Spinal cord (tissue), 10 donors: ENCODE results near the gene IRF8. TPM values are rescaled to one million over a fixed set of nuclear protein-coding genes. Genes with fewer than 3 reads are reported as not detected.

Source experiments
- DNase-seq, 6 donors: peaks; one replicate each; pipeline versions ENCODE4 v3.0.0 to v3.0.0-alpha.2; 2013 to 2015; ENCODE audit warnings: low spot score in 6 of 6, low read depth in 4 of 6
- H3K27ac ChIP-seq: one replicate; pipeline ENCODE4 v1.5.1; 2013; ENCODE audit warnings: low read depth, low read length, control low read depth
- H3K27me3 ChIP-seq: one replicate; pipeline ENCODE4 v1.6.1; 2013; ENCODE audit warnings: low read length; ENCODE audit not compliant: control insufficient read depth, insufficient read depth
- H3K36me3 ChIP-seq: one replicate; pipeline ENCODE4 v1.6.1; 2013; ENCODE audit warnings: low read length; ENCODE audit not compliant: control insufficient read depth, insufficient read depth
- H3K4me1 ChIP-seq: one replicate; pipeline ENCODE4 v1.6.1; 2013; ENCODE audit warnings: low read length; ENCODE audit not compliant: control insufficient read depth, insufficient read depth
- H3K4me3 ChIP-seq: one replicate; pipeline ENCODE4 v1.5.1; 2013; ENCODE audit warnings: low read depth, low read length, control low read depth
- H3K9me3 ChIP-seq: one replicate; pipeline ENCODE4 v1.6.1; 2013; ENCODE audit warnings: low read length; ENCODE audit not compliant: control insufficient read depth, insufficient read depth
- WGBS: methylation state at CpG from one replicate; pipeline ENCODE4 v1.1.5; 2013; ENCODE audit warnings: missing lambda C conversion rate; ENCODE audit not compliant: insufficient coverage; 5-methylcytosine and 5-hydroxymethylcytosine counted together
- polyA plus RNA-seq, 2 donors: library from polyadenylated mRNA; unstranded; fragments of 120-200 nt; gene quantifications; one replicate each; pipeline ENCODE4 v1.2.1, GENCODE V29; 2013; ENCODE audit not compliant: insufficient read length in 2 of 2
- total RNA-seq, 2 donors: library from RNA; depleted of rRNA in 1 of 2; stranded (reverse); fragments of 120-200 nt in 1 of 2; fragments of >200 nt in 1 of 2; gene quantifications; one replicate each; pipeline versions ENCODE4 v1.2.3 to v1.2.4, GENCODE V29; 2013 to 2014
- donor health status: healthy.

IRF8 gene
- total and polyA plus RNA-seq, 4 donors, result 9.0 to 20.5 (median 15.2) TPM

- Histone ChIP-seq H3K27me3 (no peaks in the 10 kb centered on the region), H3K4me3 (no peak overlapping the region), H3K27ac (no peak overlapping the region), H3K36me3 (peaks cover 8% of the 10 kb centered on the region), H3K9me3 (no peaks in the 10 kb centered on the region), H3K4me1 (peaks cover 11% of the 10 kb centered on the region)
- 58% methylated on average over 4 of the region's 6 CpGs for WGBS
- no peak for DNase-seq
These were observed 19.0 kb downstream of the IRF8 start for GRCh38 chr16:85917959-85918358.

GRCh38 chr16:85918436-85918835 is 19.5 kb downstream of the IRF8 start:
- no peak overlapping the region for H3K4me3 ChIP-seq
- WGBS, result 95% methylated on average over 30 of the region's 30 CpGs
- H3K9me3 ChIP-seq, result no peaks in the 10 kb centered on the region
- no peak overlapping the region for H3K27ac ChIP-seq
- DNase-seq, result no peak
- H3K4me1 ChIP-seq, result peaks cover 6% of the 10 kb centered on the region
- no peaks in the 10 kb centered on the region for H3K27me3 ChIP-seq
- H3K36me3 ChIP-seq, result peaks cover 8% of the 10 kb centered on the region

- no peaks in the 10 kb centered on the region for H3K9me3 ChIP-seq
- 81% methylated on average over 22 of the region's 29 CpGs for WGBS
- peaks cover 8% of the 10 kb centered on the region for H3K36me3 ChIP-seq
- H3K4me1 ChIP-seq, result no peaks in the 10 kb centered on the region
- H3K4me3 ChIP-seq, result no peak overlapping the region
- no peaks in the 10 kb centered on the region for H3K27me3 ChIP-seq
- no peak overlapping the region for H3K27ac ChIP-seq
- no peak for DNase-seq
These were observed 20.6 kb downstream of the IRF8 start for GRCh38 chr16:85919271-85920267.

GRCh38 chr16:85921026-85921425 is 22.1 kb downstream of the IRF8 start:
- Histone ChIP-seq H3K27me3 (no peaks in the 10 kb centered on the region), H3K4me3 (no peak overlapping the region)
- 95% methylated on average over 14 of the region's 14 CpGs for WGBS

GRCh38 chr16:85923153-85924021 is 24.4 kb downstream of the IRF8 start:
- no peaks in the 10 kb centered on the region for H3K9me3 ChIP-seq
- H3K4me3 ChIP-seq, result no peak overlapping the region
- no peak overlapping the region for H3K27ac ChIP-seq
- no peak for DNase-seq
- WGBS, result 93% methylated on average over 19 of the region's 24 CpGs
- H3K36me3 ChIP-seq, result peaks cover 5% of the 10 kb centered on the region
- H3K27me3 ChIP-seq, result peaks cover 2% of the 10 kb centered on the region
- peaks cover 4% of the 10 kb centered on the region for H3K4me1 ChIP-seq

More at GRCh38 chr16:85921026-85921425, 22.1 kb downstream of the IRF8 start:
- no peaks in the 10 kb centered on the region for H3K9me3 ChIP-seq
- DNase-seq, result no peak
- H3K36me3 ChIP-seq, result peaks cover 8% of the 10 kb centered on the region
- no peak overlapping the region for H3K27ac ChIP-seq
- no peaks in the 10 kb centered on the region for H3K4me1 ChIP-seq

- H3K36me3 ChIP-seq, result peaks cover 2% of the 10 kb centered on the region
- peaks cover 2% of the 10 kb centered on the region for H3K27me3 ChIP-seq
- no peaks in the 10 kb centered on the region for H3K9me3 ChIP-seq
- no peak for DNase-seq
- WGBS, result 71% methylated on average over 1 of the region's 3 CpGs
- no peak overlapping the region for H3K4me3 ChIP-seq
- H3K27ac ChIP-seq, result no peak overlapping the region
- peaks cover 7% of the 10 kb centered on the region for H3K4me1 ChIP-seq
These were observed 25.7 kb downstream of the IRF8 start for GRCh38 chr16:85924675-85925074.

GRCh38 chr16:85926370-85926769 is 27.4 kb downstream of the IRF8 start:
- no peaks in the 10 kb centered on the region for H3K9me3 ChIP-seq
- WGBS, result 69% methylated on average over 7 of the region's 8 CpGs

GRCh38 chr16:85927371-85927770 is 28.4 kb downstream of the IRF8 start:
- Histone ChIP-seq H3K36me3 (no peaks in the 10 kb centered on the region), H3K27ac (no peak overlapping the region), H3K27me3 (peaks cover 2% of the 10 kb centered on the region), H3K9me3 (no peaks in the 10 kb centered on the region), H3K4me3 (no peak overlapping the region), H3K4me1 (peaks cover 7% of the 10 kb centered on the region)
- WGBS, result 87% methylated on average over 10 of the region's 16 CpGs
- no peak for DNase-seq

More at GRCh38 chr16:85926370-85926769, 27.4 kb downstream of the IRF8 start:
- peaks cover 2% of the 10 kb centered on the region for H3K27me3 ChIP-seq
- H3K4me3 ChIP-seq, result no peak overlapping the region
- H3K27ac ChIP-seq, result no peak overlapping the region
- peaks cover 7% of the 10 kb centered on the region for H3K4me1 ChIP-seq
- no peak for DNase-seq
- no peaks in the 10 kb centered on the region for H3K36me3 ChIP-seq

- H3K27ac ChIP-seq, result peak overlapping the region; percentile 15
- H3K4me1 ChIP-seq, result peaks cover 7% of the 10 kb centered on the region
- peak in 2 of 6 donors; percentile 13 to 39 for DNase-seq
- no peaks in the 10 kb centered on the region for H3K9me3 ChIP-seq
- H3K4me3 ChIP-seq, result no peak overlapping the region
- H3K36me3 ChIP-seq, result no peaks in the 10 kb centered on the region
- H3K27me3 ChIP-seq, result peaks cover 2% of the 10 kb centered on the region
- WGBS, result 91% methylated on average over 4 of the region's 7 CpGs
These were observed 29.0 kb downstream of the IRF8 start for GRCh38 chr16:85927959-85928358.
